Esophagus muscularis mucosa (tissue), 4 donors: ENCODE data around the gene HMGA1. TPM values are rescaled to one million over a fixed set of nuclear protein-coding genes. Genes with fewer than 3 reads are reported as not detected.
A peak's percentile ranks its signal among the peaks of the same experiment; 100 is the strongest.

Experiments used
- DNase-seq: peaks from one replicate; pipeline ENCODE4 v3.0.0-alpha.2; 2017; ENCODE audit errors: extremely low spot score
- H3K27ac ChIP-seq, 4 donors: fragments of 200-600 bp; sonication (generic); replicated peaks in 1 of 4; 1 replicate in 3 of 4; 2 replicates in 1 of 4; pipeline ENCODE4 v1.5.1; 2016 to 2019; ENCODE audit warnings: mild to moderate bottlenecking in 1 of 4
- H3K27me3 ChIP-seq, 4 donors: fragments of 200-600 bp; sonication (generic); one replicate each; pipeline versions ENCODE4 v1.5.1 to v1.6.0; 2016 to 2019
- H3K36me3 ChIP-seq, 4 donors: fragments of 200-600 bp; sonication (generic); one replicate each; pipeline ENCODE4 v1.5.1; 2016 to 2019
- H3K4me1 ChIP-seq, 4 donors: fragments of 200-600 bp; sonication (generic); one replicate each; pipeline ENCODE4 v1.5.1; 2016 to 2019
- H3K4me3 ChIP-seq, 4 donors: fragments of 200-600 bp; sonication (generic); 1 replicate in 2 of 4; 2 replicates in 2 of 4; pipeline ENCODE4 v1.5.1; 2016 to 2019; ENCODE audit warnings: mild to moderate bottlenecking in 4 of 4, moderate library complexity in 1 of 4
- H3K9me3 ChIP-seq, 4 donors: fragments of 200-600 bp; sonication (generic); 1 replicate in 3 of 4; 2 replicates in 1 of 4; pipeline ENCODE4 v1.5.1; 2016 to 2019
- EP300 ChIP-seq: sonication (generic); formaldehyde crosslinking; IDR thresholded peaks from one replicate; pipeline ENCODE4 v1.6.1; 2017; ENCODE audit warnings: antibody characterized with exemption
- POLR2A ChIP-seq: fragments of 450-650 bp; IDR thresholded peaks from one replicate; pipeline ENCODE4 v1.6.1; 2017; ENCODE audit warnings: antibody characterized with exemption, moderate library complexity, mild to moderate bottlenecking, low read depth
- POLR2AphosphoS5 ChIP-seq, 2 donors: sonication (generic); formaldehyde crosslinking; IDR thresholded peaks; one replicate each; pipeline ENCODE4 v1.6.1; 2017; ENCODE audit warnings: antibody characterized with exemption in 2 of 2
- WGBS: methylation state at CpG from one replicate; pipeline ENCODE4 v1.1.5; 2018; 5-methylcytosine and 5-hydroxymethylcytosine counted together
- intact Hi-C: fragments of 100-400 bp; cut with DNase I; formaldehyde crosslinking; loops from one replicate; pipeline ENCODE4 v1.15.1; 2023
- total RNA-seq, 4 donors: library from RNA; depleted of rRNA; stranded (reverse); fragments of >200 nt; gene quantifications; one replicate each; pipeline versions ENCODE4 v1.1.0 to v1.2.1, GENCODE V29; 2016
- TF ChIP-seq, protein P1 (sequence below), 3 experiments: fragments of 200-600 bp in 2 of 3; fragments of 450-650 bp in 1 of 3; sonication (generic) in 2 of 3; IDR thresholded peaks; one replicate each; pipeline ENCODE4 v1.5.1; 2017 to 2019; ENCODE audit warnings: antibody characterized with exemption in 3 of 3, mild to moderate bottlenecking in 2 of 3, moderate library complexity in 1 of 3

Gene HMGA1
- total RNA-seq, 4 donors from 2014 or later: 8.3 to 27.2 (median 17.5) TPM

GRCh38 chr6:34231566-34232336 is 4.9 kb upstream of the HMGA1 start:
- no peaks in the 10 kb centered on the region for H3K27me3 ChIP-seq
- H3K36me3 ChIP-seq: no peaks in the 10 kb centered on the region
- no peak overlapping the region for H3K27ac ChIP-seq
- DNase-seq: no peak
- WGBS: 96% methylated on average over 17 of the region's 17 CpGs
- no peak overlapping the region for H3K4me3 ChIP-seq
- TF ChIP-seq POLR2A: no peak
- no peak for TF ChIP-seq POLR2AphosphoS5 (IDR thresholded peaks at IDR 0.05)
- no peak for TF ChIP-seq EP300
- TF ChIP-seq, protein P1, sequence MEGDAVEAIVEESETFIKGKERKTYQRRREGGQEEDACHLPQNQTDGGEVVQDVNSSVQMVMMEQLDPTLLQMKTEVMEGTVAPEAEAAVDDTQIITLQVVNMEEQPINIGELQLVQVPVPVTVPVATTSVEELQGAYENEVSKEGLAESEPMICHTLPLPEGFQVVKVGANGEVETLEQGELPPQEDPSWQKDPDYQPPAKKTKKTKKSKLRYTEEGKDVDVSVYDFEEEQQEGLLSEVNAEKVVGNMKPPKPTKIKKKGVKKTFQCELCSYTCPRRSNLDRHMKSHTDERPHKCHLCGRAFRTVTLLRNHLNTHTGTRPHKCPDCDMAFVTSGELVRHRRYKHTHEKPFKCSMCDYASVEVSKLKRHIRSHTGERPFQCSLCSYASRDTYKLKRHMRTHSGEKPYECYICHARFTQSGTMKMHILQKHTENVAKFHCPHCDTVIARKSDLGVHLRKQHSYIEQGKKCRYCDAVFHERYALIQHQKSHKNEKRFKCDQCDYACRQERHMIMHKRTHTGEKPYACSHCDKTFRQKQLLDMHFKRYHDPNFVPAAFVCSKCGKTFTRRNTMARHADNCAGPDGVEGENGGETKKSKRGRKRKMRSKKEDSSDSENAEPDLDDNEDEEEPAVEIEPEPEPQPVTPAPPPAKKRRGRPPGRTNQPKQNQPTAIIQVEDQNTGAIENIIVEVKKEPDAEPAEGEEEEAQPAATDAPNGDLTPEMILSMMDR (IDR thresholded peaks at IDR 0.05): no peak
- peaks cover 10 to 17% (median 16%) of the 10 kb centered on the region in 4 donors for H3K4me1 ChIP-seq
- intact Hi-C loops: no loop called here
- no peaks in the 10 kb centered on the region for H3K9me3 ChIP-seq

DNA sequence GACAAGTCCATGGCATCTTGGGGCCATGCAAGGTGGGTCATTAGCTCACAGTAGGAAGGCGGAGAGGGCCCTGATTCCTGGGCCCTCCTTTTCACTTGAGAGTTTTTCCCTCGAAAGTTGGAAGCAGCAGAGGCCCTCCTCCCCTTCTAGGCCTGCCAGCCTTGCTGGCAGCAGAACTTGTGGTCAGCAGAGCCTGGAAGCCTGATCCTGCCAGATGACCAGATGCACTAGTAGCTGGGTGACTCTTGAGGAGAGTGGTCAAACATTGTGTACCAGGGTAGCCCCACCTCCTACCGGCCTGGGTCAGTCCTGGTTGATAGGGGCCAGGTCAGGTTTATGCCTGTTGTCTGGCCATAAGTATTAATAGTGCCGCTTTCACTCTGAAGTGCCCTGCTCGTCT is 3.8 kb upstream of the HMGA1 start:
- Histone ChIP-seq H3K36me3 (no peaks in the 10 kb centered on the region), H3K27me3 (no peaks in the 10 kb centered on the region), H3K27ac (no peak overlapping the region), H3K4me1 (peaks cover 12 to 21% (median 19%) of the 10 kb centered on the region in 4 donors), H3K4me3 (no peak overlapping the region), H3K9me3 (no peaks in the 10 kb centered on the region)
- 78% methylated on average over 5 of the region's 5 CpGs for WGBS
- intact Hi-C loops: no loop called here
- TF ChIP-seq EP300 (no peak), POLR2AphosphoS5 (IDR thresholded peaks at IDR 0.05) (no peak), POLR2A (no peak)
- TF ChIP-seq, protein P1 (IDR thresholded peaks at IDR 0.05): no peak
- DNase-seq: no peak

DNA sequence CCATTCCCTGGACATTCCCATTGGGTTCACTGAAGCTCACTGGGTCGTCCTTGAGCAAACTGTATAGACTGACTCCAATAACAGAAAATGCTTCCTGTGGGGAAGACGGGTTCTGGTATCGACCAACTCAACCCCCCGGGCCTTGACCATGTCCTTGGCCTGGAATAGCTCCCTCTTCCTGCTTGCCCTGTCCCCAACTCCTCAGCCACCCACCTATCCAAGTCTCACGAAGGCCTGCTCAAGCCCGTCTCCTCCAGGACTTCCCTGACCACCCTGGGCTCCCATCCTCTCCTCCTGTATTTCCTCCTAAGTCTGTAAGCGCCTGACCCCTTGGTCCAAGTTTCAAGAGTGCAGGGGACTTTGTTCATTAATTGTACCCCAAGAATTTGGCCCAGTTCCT is 2.8 kb upstream of the HMGA1 start:
- WGBS: 94% methylated on average over 7 of the region's 7 CpGs

GRCh38 chr6:34234667-34235306 is 1.9 kb upstream of the HMGA1 start:
- no peaks in the 10 kb centered on the region for H3K36me3 ChIP-seq
- 87% methylated on average over 49 of the region's 53 CpGs for WGBS
- peaks cover 20 to 29% (median 28%) of the 10 kb centered on the region in 4 donors for H3K4me1 ChIP-seq
- intact Hi-C loops: no loop called here
- no peaks in the 10 kb centered on the region for H3K9me3 ChIP-seq
- H3K27ac ChIP-seq: peak overlapping the region; percentile 90 to 93 (median 91)
- H3K27me3 ChIP-seq: no peaks in the 10 kb centered on the region
- TF ChIP-seq POLR2AphosphoS5 (IDR thresholded peaks at IDR 0.05) (no peak), POLR2A (no peak), EP300 (no peak)
- TF ChIP-seq, protein P1 (IDR thresholded peaks at IDR 0.05): no peak
- peak overlapping the region in 3 of 4 donors; percentile 76 to 83 (median 76) for H3K4me3 ChIP-seq
- DNase-seq: no peak

More for the DNA sequence above, 2.8 kb upstream of the HMGA1 start:
- no peaks in the 10 kb centered on the region for H3K36me3 ChIP-seq
- TF ChIP-seq POLR2AphosphoS5 (IDR thresholded peaks at IDR 0.05) (no peak), POLR2A (no peak), EP300 (no peak)
- TF ChIP-seq, protein P1 (IDR thresholded peaks at IDR 0.05): no peak
- no peak for DNase-seq
- peak overlapping the region in 3 of 4 donors; percentile 90 to 91 (median 91) for H3K27ac ChIP-seq
- no peaks in the 10 kb centered on the region for H3K27me3 ChIP-seq
- no peaks in the 10 kb centered on the region for H3K9me3 ChIP-seq
- peaks cover 20 to 29% (median 28%) of the 10 kb centered on the region in 4 donors for H3K4me1 ChIP-seq
- no peak overlapping the region for H3K4me3 ChIP-seq
- intact Hi-C loops: no loop called here
